SK-N-DZ (cell line): ENCODE data around the gene MTRF1L. TPM values are rescaled to one million over a fixed set of nuclear protein-coding genes. Genes with fewer than 3 reads are reported as not detected.
A peak's percentile ranks its signal among the peaks of the same experiment; 100 is the strongest.

ENCODE experiments used
- DNase-seq: peaks from one replicate; pipeline ENCODE4 v3.0.0-alpha.2; 2015; ENCODE audit warnings: low spot score
- polyA plus RNA-seq, 2 experiments: library from polyadenylated mRNA; depleted of rRNA; stranded (reverse); fragments of >200 nt; gene quantifications; 2 replicates each; pipeline ENCODE4 v1.2.3, GENCODE V29; 2014

The MTRF1L gene, protein sequence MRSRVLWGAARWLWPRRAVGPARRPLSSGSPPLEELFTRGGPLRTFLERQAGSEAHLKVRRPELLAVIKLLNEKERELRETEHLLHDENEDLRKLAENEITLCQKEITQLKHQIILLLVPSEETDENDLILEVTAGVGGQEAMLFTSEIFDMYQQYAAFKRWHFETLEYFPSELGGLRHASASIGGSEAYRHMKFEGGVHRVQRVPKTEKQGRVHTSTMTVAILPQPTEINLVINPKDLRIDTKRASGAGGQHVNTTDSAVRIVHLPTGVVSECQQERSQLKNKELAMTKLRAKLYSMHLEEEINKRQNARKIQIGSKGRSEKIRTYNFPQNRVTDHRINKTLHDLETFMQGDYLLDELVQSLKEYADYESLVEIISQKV
- 16.2 and 18.3 TPM in 2 replicates for polyA plus RNA-seq (2014; cell fraction: cytosol; rRNA removed)
- 16.7 and 24.8 TPM in 2 replicates for polyA plus RNA-seq (2014; cell fraction: nucleus; rRNA removed)

DNA sequence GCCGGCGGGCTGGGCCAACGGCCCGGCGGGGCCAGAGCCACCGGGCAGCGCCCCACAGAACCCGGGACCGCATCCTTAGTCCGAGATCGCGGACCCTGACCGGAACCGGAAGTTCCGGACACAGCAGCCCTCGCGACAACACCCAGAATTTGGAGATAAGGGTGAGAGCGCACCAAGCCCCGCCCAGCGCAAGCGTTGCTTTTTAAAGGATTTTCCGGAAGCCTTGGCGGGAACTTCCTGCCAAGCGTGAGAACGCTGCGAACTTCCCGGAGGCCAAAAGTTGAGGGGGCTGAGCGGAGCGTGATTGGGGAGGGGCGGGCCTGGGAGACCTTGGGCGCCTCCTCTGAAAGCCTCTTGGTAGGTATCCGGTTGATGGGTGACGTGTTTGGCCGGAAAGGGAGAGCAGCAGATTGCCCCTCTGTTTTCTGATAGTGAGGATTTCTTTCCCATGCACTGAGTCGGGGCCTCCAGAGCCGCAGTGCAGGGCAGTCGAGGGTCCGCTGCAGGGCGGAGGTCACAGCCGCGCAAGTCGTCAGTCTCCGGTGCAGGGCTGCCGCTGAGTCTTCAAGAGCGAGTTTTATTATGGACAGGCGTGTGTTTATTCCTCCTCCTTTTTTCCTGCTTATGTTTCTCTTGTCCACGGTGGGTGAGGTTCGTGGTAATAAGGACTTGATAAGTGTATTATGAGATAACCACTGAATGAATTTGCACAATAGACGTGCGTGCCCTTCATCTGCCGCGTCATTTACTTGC, at the start of gene MTRF1L:
Gene MTRF1L, minus strand, starts transcription at position 97 of the 753 bp plus-strand sequence. Its CDS starts 24 bp downstream, at position 73.
- peak; percentile 97 for DNase-seq

DNA sequence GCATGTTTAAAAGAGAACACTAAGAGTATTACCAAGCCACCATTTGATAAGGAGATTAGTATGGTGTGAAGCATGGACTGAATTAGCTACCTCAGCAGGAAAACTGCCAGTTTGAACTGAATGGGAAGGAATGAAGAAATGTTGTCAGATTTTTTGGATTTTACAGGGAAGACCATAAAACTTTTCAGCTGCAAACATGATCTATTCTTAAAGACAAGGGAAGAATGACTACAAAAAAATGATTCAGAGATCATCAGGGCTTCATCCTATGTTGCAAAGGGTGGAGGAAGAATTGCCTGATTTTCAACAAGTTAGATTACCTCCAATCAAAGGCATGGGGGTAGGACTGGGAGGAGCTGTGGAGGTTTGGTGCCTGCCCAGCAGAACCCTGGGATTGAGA, 49.3 kb upstream of the MTRF1L start:
- DNase-seq, result no peak

DNA sequence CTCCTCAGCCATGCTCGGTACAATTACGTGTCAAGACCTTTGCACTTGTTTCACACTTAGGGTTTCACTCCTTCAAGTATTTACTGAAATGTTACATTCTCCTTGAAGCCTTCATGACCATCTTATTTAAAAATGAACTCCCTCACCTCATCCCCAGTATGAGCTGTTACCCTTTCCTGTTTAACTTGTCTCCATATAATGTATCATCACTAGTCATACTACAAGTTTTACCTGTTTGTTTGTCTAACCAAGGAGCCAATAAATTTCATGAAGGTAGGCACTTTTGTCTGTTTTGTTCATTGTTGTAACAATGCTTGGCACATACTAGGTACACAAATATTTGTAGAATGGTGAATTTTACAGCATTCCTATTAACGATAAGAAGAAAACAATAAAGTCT, 46.1 kb upstream of the MTRF1L start:
- no peak for DNase-seq

DNA sequence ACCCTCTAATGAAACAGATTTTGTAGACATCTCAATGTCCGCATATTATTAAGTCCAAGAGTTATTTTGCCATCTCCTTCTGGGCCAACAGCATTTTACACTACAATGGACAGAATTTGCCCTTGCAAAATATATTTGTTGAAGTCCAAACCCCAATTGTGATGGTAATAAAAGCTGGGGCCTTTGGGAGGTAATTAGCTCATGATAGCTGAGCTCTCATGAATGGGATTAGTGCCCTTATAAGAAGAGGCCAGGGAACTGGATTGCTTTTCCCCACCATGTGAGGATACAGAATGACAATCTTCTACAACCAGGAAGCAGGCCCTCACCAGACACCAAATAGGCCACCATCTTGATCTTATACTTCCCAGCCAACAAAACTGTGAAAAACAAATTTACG, 44.9 kb upstream of the MTRF1L start:
- no peak for DNase-seq

DNA sequence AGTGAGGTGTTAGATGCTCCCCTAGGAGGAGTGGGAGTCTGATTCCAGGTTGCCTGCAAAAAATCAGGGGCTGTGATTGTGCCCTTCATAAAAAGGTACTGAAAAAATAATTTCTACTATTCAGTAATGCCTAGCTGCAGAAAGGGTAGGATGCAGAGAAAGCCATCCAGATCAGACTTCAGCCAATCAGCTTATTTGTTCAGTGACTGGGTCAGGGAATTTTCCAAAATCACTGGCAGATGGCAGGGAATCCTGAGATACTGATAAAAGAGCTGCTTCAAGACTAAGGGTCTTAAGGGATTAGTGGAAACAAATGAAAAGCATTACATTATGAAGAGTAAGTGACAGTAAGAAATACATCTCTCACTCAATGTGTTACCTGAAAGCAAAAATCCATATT, 42.8 kb upstream of the MTRF1L start:
- no peak for DNase-seq

DNA sequence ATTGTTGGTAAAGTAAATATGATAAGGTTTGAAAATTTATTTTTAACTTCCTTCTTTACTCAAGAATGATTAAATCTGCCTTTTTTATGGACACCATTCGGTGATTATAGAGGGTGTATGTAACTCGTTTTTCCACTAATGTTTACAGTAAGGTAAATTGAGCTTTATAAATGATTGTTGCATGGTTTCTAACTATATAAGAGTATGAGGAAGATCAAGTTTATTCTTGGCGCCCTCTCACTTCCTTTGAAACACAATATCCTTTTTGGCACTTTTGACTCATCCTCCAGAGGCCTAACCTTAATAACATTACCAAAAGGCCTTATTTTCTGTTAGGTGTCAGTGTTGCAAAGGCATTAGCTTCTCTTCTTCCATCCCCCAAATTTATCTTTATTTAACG, 41.8 kb upstream of the MTRF1L start:
- DNase-seq, result no peak

DNA sequence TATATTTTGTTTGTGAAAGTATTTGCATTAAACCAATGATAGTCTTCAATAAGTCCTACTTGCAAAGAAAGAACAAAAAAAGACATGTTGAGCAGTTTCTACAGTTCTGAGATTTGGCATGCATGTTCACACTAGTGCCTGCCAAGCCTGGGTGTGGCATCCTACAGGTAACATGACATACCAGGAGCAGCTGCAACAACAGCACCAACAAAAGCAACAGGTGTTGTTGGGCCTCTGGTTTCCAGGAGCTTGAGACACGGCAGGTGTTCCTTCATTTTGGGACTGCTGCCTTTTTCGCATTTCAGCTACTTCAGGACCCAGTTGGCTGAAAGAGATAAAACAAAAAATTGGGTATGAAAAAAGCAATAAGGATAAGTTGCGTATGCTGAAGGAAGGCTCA, 41.2 kb upstream of the MTRF1L start:
- DNase-seq, result no peak

DNA sequence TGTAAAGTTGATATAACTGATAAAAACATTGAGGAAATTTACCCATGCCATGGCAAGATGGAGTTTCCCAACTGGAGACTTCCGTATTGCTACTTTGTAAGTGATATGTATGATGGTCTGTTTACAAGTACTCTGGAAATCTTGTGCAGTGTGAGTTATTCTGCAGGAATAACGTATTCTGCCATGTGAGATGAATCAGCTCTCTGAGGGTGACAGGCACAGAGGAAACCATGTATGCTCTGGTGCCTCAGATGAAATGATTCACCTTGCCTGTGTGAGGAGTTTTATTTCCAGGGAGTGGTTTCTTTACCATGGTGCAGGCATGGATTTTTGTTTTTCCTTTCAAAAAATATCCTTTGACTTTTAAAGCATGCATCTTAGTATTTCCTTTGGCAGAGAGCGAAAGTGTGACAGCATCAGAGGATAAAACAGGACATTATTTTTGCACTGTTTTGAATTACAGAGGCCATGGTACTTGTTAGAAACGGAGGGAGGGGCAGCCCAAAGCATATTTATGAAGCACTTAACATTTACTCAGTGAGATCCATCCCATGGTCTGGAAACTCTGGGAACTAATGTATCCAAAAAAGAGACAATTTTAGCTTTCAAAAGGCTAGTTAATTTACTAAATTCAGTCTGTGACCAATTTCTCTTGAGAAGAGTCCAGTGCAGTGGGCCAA, 36.0 kb upstream of the MTRF1L start:
- DNase-seq, result no peak

DNA sequence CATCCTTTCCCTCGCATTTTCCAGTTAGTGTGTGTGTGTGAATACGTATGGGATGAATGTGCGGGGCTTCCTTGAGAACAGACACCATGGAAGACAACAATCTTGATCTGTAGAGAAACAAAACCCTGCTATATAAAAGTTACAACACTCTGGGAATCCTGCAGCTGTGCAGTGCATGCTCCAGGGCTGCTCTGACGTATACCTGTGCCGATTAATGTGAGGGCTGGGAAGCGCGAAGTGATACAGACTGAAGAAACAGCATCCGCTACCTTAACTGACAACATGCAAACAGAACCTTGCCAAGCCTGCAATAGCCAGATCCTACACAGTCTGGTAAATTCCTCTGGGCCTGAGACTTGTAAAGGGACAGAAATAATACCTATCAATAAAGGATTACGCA, 31.6 kb upstream of the MTRF1L start:
- no peak for DNase-seq

DNA sequence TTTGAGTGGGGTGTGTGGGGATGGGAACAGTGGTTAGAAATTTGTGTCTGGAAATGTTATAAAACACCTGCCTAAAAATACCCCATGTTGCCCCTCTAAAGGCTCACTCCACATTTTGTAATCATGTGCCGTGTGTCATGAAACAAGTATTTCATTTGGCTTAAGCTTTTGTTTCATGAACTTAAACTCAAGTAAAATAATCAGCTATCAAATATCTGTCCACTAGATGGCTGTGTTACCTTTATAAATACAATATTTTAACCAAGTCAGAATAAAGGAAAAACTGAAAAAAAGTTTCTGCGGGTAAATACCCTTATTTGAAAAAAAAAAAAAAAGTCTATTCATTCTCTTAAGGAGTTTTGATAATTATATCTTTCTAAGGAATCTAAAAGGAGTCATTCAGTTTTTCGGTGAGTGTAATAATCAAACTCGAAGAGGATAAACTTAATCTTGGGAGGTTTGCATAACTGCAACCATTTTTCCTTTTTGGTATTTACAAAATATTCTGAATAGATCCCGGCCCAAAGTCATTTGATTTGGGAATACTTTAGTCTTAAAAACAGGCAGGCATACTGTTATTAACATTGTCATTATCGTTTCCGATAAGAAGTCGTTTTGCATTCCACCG, 29.9 kb upstream of the MTRF1L start:
- DNase-seq, result peak; percentile 13

DNA sequence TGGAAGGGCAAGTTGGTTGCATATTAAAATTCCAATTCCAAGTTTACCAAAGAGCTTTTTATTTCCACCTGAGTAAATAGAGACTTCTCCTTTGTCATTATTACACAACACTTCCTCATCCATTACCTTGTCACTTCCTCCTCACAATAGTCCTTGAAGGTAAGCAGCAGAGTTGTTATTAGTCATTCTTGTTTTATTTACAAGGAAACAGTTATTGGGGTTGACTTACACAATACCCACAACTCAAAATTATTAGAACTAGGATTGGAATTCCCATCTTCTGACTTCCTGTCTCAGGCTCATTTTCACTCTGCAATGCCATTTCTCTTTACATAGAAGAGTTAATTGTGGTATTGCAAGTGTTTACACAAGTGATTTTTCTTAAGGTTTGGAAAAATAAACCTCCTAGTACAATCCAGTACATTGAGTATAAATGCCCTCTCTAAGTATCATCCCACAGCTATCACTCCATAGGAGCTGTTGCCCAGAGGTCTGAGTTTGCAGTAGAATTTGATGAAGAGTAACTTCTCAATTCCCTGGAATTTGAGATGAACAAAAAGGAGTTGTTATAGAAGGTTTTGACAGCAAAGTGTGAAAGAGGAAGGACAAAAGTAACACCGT, 28.9 kb upstream of the MTRF1L start:
- DNase-seq, result no peak

DNA sequence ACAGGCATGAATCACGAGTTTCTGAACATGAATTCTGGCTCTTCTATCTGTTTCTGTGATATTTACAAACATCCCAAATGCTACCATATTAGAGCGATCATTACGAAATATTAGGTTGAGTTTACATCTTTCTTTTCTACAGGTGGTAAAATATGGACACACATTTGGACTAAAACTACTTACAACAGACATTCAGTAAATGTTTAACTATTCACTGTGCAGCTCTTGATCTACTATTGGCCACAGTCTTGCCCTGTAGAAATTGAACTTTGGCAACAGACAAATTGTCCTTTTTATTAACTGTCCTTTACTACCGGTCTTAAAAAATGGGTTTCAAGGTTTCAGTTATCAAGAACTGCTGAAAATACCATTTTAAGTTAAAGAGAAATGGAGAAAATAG, 26.5 kb upstream of the MTRF1L start:
- no peak for DNase-seq

DNA sequence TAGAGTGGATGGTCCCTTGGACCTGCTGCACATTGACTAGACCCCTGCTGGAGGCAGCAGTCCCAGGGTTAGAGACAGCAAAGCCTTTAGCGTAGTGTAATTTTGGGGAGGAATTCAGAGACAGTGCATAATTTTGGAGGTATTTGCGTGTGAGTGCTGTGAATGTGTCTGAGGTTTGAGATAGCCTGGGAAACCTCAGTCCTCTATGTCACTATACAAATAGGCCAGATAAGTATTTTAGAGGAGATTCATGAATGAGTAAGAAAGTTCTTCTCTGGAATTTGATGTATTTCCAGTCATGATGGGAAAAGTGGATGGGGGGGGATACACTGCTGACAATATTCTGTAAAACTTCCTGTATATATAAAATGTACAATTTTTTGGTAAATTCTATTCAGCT, 25.8 kb upstream of the MTRF1L start:
- no peak for DNase-seq

DNA sequence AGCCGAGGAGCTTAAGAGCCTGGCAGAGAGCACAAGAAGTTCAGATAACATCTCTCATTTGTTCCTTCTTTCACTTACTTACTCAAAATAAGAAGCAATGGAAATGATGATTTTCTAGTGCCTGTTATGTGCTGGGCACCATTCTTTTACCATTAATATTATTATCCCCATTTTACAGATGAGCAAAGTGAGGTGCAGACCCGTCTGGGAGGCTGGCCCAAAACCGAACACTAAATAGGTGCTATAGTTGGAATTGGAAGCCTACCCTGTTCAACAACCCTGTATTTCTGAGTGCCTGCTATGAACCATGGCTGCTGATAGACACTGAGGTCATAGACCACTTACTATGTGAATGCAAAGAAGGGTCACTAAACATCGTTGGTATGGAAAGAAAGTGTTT, 25.0 kb upstream of the MTRF1L start:
- no peak for DNase-seq

DNA sequence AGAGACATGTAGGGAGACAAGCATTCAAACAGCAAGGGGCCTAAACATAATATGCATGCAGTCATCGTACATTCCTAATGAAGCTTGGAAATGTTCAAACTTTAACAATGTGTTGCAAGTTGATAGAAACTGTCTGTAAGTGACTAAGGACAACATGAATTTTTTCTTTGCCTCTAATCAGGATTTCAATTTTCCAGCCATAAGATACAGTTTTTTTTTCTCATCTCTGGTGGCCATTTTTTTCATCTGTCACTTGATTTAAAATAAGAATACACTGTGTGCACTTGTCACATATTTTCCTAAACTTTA, 22.2 kb upstream of the MTRF1L start:
- DNase-seq, result no peak

DNA sequence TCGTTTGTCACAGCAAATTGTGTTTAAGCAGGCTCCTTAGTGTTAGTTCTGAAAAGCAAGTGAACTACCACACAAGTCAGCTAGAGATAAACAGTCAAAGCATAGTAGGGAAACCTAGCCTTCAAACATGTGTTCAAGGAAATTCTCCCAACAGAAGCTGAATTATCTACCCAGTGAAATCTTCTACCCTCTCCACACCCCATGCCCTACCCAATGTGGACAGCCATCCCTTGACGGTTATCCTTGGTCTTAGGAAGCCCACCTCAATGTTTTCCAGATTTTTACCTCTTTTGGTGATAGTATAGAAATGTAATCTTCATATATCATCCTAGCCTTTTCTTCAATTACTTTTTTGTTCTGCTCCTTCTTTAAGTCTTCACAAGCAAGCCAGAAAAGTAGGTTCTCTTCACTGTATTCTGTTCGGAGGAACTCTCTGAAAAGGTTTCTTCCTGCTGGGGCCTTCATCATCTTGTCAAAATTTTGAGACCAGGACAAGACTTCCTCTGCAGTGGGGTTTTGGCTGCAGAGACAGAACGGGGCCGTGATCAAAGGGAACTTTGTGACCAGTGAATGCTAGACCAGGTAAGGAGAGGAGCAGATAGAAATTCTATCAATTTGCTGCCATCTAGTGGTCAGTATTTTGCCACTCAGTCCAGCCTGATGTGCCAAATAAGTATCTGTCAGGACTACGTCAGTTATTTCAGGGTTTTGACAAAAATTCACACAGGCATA, 21.6 kb upstream of the MTRF1L start:
- DNase-seq, result peak; percentile 47

DNA sequence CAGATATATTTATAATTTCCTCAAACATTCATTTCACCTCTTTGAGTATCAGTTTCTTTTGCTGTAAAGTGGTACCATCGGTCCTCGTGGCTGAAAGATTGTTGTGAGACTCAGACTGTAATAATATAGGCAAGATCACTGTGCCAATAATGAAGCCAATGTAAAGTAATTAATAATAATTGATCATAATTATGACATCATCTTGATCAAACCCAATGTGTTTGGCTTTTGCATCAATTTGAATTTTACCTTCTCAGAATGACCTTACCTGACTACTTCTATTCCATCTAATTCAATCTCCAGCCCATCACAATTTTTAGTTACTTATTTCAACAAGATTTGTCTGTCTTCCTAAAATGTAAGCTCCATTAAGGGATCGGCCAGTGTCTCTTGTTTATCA, 15.8 kb upstream of the MTRF1L start:
- no peak for DNase-seq

DNA sequence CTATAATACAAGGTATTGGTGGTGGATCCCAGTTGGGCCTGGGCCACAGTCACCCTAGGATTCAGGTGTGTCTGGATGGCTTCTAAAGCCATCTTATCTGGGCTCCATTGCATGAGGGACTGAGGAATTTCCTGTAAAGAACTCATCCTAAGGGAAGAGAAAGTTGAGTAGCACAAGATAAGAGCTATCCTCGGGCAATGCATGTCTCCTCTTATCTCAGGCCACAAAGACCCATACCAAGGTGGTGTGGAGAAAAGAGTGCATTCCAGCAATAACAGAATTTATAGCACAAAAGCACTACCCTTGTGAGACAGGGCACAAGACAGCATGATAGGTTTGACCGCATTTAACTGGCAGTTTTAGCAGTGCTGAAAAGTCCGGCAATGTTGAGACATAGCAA, 14.3 kb upstream of the MTRF1L start:
- DNase-seq, result no peak

DNA sequence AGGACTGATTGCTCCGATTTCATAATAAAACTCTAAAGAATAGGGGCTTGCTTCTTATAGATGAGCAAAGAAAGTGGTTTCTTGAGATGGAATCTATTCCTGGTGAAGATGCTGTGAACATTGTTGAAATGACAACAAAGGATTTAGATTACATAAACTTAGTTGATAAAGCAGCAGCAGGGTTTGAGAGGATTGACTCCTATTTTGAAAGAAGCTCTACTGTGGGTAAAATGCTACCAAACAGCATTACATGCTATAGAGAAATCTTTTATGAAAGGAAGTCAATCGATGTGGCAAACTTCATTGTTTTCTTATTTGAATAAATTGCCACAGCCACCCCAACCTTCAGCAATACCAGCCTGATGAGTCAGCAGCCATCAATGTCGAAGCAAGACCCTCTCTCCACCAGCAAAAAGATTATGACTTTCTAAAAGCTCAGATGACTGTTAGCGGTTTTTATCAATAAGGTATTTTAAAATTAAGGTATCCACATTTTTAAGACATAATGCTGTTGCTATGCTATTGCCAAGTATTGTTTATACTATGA, 12.7 kb upstream of the MTRF1L start:
- DNase-seq, result no peak

DNA sequence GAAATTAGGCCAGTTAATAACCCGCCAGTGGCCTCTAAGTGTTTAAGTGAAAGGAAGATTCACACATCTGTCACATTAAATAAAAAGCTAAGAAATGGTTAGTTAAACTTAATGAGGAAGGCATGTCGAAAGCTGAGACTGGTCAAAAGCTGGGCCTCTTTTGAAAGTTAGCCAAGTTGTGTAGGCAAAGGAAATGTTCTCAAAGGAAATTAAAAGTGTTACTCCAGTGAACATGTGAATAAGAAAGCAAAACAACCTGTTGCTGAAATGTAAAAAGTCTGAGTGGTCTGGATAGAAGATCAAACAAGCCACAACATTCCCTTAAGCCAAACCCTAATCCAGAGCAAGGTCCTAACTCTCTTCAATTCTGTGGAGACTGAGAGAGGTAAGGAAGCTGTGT, 10.9 kb upstream of the MTRF1L start:
- no peak for DNase-seq

DNA sequence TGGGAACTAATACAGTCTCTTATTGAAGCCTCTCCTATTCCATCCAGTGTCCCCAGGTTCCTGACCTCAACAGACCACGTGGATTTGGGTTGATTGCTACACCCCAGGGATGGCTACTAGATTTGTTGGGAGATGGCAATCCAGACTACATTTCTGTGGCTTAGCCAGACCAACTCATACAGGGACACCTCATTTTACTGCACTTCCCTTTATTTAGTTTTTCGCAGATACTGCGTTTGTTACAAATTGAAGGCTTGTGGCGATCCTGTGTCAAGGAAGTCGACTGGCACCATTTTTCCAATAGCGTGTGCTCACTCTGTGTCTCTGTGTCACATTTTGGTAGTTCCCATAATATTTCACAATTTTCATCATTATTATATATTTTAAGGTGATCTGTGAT, 10.3 kb upstream of the MTRF1L start:
- DNase-seq, result no peak
